Testis (tissue), 3 donors: ENCODE measurements around the gene ANO4. TPM values are rescaled to one million over a fixed set of nuclear protein-coding genes. Genes with fewer than 3 reads are reported as not detected.

ENCODE experiments used
- DNase-seq: peaks from one replicate; pipeline ENCODE4 v3.0.0-alpha.2; 2019
- H3K27ac ChIP-seq, 2 donors: fragments of 200-600 bp; sonication (generic); one replicate each; pipeline ENCODE4 v1.5.1; 2019
- H3K27me3 ChIP-seq: fragments of 200-600 bp; sonication (generic); one replicate; pipeline ENCODE4 v1.5.1; 2019
- H3K36me3 ChIP-seq: fragments of 200-600 bp; sonication (generic); one replicate; pipeline ENCODE4 v1.5.1; 2017; ENCODE audit warnings: low read depth; ENCODE audit errors: missing control alignments
- H3K4me1 ChIP-seq: fragments of 200-600 bp; sonication (generic); one replicate; pipeline ENCODE4 v1.5.1; 2019
- H3K4me3 ChIP-seq, 2 donors: fragments of 200-600 bp; sonication (generic); one replicate each; pipeline ENCODE4 v1.5.1; 2017 to 2019
- H3K9me3 ChIP-seq: fragments of 200-600 bp; sonication (generic); one replicate; pipeline ENCODE4 v1.5.1; 2017
- POLR2A ChIP-seq: fragments of 450-650 bp; IDR thresholded peaks from one replicate; pipeline ENCODE4 v1.6.1; 2017; ENCODE audit warnings: antibody characterized with exemption, mild to moderate bottlenecking, moderate library complexity
- WGBS, 2 donors: methylation state at CpG; one replicate each; pipeline ENCODE4 v1.1.5; 2018; 5-methylcytosine and 5-hydroxymethylcytosine counted together
- intact Hi-C: fragments of 100-400 bp; cut with DNase I; formaldehyde crosslinking; loops from one replicate; pipeline ENCODE4 v1.15.1; 2023; ENCODE audit warnings: low total_unique reads
- polyA plus RNA-seq: library from polyadenylated mRNA; stranded (reverse); fragments of 350-450 nt; fragmentation: Illumina TruSeq; extraction: RNeasy Lipid Tissue Mini Kit (QIAGEN cat#74804); gene quantifications from one replicate; pipeline ENCODE4 v1.2.3, GENCODE V29; 2014; ENCODE audit warnings: low read depth, low replicate concordance; ENCODE audit not compliant: insufficient read depth
- total RNA-seq, 2 donors: library from RNA; depleted of rRNA; stranded (reverse); fragments of >200 nt; gene quantifications; one replicate each; pipeline ENCODE4 v1.2.3, GENCODE V29; 2016
- TF ChIP-seq, protein P1 (sequence below), 3 experiments: fragments of 450-650 bp in 2 of 3; fragments of 200-600 bp in 1 of 3; sonication (generic) in 1 of 3; IDR thresholded peaks; one replicate each; pipeline ENCODE4 v1.5.1; 2016 to 2019; ENCODE audit warnings: antibody characterized with exemption in 3 of 3, mild to moderate bottlenecking in 2 of 3, moderate library complexity in 1 of 3

ANO4 gene
- total and polyA plus RNA-seq, 3 donors from 2014 or later = 2.4 to 13.0 (median 9.5) TPM

DNA sequence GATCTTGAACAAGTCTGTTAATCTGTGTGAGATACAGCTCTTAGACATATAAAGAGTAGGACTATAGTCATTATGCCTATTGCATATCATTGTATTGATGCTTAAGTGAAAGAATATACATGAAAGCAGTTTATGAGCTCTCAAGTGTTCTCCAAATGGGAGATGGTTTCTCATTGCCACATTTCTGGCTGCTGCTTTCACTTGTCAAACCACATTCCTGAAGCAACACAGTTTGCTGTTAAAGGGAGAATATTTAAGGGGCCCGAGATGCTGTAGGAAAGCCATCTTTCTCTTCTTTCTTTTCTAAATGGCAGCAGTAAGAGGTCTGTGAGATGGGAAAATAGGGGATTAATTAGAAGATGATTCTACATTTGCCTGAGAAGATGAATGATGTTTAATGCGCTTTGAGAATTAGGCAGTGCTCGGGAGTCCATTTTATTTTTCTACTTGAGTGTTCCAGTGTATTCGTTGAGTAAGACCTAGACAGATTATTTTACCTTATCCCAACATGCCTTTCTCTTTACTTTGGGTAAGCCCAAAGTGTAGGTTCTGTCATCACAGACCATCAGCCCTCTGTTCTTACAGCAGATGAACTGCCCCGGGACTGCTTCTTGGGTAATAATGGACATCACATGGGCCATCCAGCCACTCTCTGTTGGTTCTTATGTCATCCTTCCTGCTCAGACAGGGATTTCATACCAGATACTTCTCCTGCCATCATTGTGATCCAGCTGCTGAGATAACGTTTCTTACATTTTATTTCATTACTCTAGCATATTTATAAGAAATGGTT is 35.6 kb downstream of the ANO4 start:
- WGBS, 2 donors = 81 to 92% methylated on average over 6 of the region's 6 CpGs
- Histone ChIP-seq H3K27ac (no peak overlapping the region), H3K9me3 (no peaks in the 10 kb centered on the region), H3K36me3 (no peaks in the 10 kb centered on the region), H3K27me3 (no peaks in the 10 kb centered on the region), H3K4me1 (no peaks in the 10 kb centered on the region), H3K4me3 (no peak overlapping the region)
- no peak for DNase-seq
- no peak for TF ChIP-seq POLR2A
- TF ChIP-seq, protein P1, sequence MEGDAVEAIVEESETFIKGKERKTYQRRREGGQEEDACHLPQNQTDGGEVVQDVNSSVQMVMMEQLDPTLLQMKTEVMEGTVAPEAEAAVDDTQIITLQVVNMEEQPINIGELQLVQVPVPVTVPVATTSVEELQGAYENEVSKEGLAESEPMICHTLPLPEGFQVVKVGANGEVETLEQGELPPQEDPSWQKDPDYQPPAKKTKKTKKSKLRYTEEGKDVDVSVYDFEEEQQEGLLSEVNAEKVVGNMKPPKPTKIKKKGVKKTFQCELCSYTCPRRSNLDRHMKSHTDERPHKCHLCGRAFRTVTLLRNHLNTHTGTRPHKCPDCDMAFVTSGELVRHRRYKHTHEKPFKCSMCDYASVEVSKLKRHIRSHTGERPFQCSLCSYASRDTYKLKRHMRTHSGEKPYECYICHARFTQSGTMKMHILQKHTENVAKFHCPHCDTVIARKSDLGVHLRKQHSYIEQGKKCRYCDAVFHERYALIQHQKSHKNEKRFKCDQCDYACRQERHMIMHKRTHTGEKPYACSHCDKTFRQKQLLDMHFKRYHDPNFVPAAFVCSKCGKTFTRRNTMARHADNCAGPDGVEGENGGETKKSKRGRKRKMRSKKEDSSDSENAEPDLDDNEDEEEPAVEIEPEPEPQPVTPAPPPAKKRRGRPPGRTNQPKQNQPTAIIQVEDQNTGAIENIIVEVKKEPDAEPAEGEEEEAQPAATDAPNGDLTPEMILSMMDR (IDR thresholded peaks at IDR 0.05) = no peak
- intact Hi-C loops = no loop called here

GRCh38 chr12:100833282-100833681 is 38.7 kb downstream of the ANO4 start:
- TF ChIP-seq, protein P1 (IDR thresholded peaks at IDR 0.05) = no peak
- no peak for TF ChIP-seq POLR2A
- H3K27me3 ChIP-seq = no peaks in the 10 kb centered on the region
- intact Hi-C loops = no loop called here
- H3K36me3 ChIP-seq = no peaks in the 10 kb centered on the region
- H3K4me3 ChIP-seq = no peak overlapping the region
- no peak overlapping the region for H3K27ac ChIP-seq
- H3K4me1 ChIP-seq = no peaks in the 10 kb centered on the region
- H3K9me3 ChIP-seq = no peaks in the 10 kb centered on the region
- DNase-seq = no peak

DNA sequence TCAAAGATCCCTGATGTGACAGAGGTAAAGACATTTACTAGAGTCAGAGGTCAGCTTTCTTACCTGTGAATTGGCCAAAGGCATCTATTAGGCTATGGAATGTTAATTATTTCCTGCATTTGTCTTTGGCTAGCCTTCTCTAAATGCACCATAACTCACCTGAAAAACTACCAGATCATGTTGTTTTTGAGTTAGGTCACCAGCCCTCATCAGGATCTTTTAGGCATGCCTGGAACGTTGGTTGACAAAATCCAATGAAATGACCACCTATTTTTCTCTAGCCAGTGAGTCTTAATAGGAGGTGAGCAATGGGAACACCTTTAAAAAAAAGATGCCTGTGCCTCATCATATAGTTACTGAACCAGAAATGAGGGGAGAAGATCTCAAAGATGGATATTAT is 46.2 kb downstream of the ANO4 start:
- Histone ChIP-seq H3K9me3 (no peaks in the 10 kb centered on the region), H3K4me1 (no peaks in the 10 kb centered on the region), H3K36me3 (no peaks in the 10 kb centered on the region), H3K27me3 (no peaks in the 10 kb centered on the region), H3K27ac (no peak overlapping the region), H3K4me3 (no peak overlapping the region)
- intact Hi-C loops = no loop called here
- TF ChIP-seq POLR2A = no peak
- TF ChIP-seq, protein P1 (IDR thresholded peaks at IDR 0.05) = no peak
- 73% methylated on average over 1 of the region's 1 CpG for WGBS, 2 donors
- no peak for DNase-seq

- 43 to 55% methylated on average over 1 of the region's 1 CpG for WGBS, 2 donors
- H3K9me3 ChIP-seq = no peaks in the 10 kb centered on the region
- H3K4me1 ChIP-seq = no peaks in the 10 kb centered on the region
- H3K27ac ChIP-seq = no peak overlapping the region
- no peaks in the 10 kb centered on the region for H3K36me3 ChIP-seq
- DNase-seq = no peak
- intact Hi-C loops = no loop called here
- no peak overlapping the region for H3K4me3 ChIP-seq
- H3K27me3 ChIP-seq = no peaks in the 10 kb centered on the region
- TF ChIP-seq, protein P1 (IDR thresholded peaks at IDR 0.05) = no peak
- TF ChIP-seq POLR2A = no peak
These were observed 47.6 kb downstream of the ANO4 start for GRCh38 chr12:100842156-100842555.

GRCh38 chr12:100843061-100843460 is 48.5 kb downstream of the ANO4 start:
- TF ChIP-seq, protein P1 (IDR thresholded peaks at IDR 0.05) = no peak
- no peak for TF ChIP-seq POLR2A
- Histone ChIP-seq H3K9me3 (no peaks in the 10 kb centered on the region), H3K27me3 (no peaks in the 10 kb centered on the region), H3K4me1 (no peaks in the 10 kb centered on the region), H3K36me3 (no peaks in the 10 kb centered on the region), H3K27ac (no peak overlapping the region), H3K4me3 (no peak overlapping the region)
- no peak for DNase-seq
- 90 to 92% methylated on average over 2 of the region's 2 CpGs for WGBS, 2 donors
- intact Hi-C loops = no loop called here
